Stimulated activated naive CD8-positive, alpha-beta T cell treated with anti-CD3 and anti-CD28 coated beads, Interleukin-15, Interleukin-2, amounts not matched to agents 100 U/mL and 50 U/mL, for 24 hours (primary cell): ENCODE measurements around the gene NUDT9.
"Not testable (repeated sequence)": the region's sequence is repeated elsewhere in the genome, so short reads cannot be mapped to it uniquely, and the experiment has no call there.

ENCODE experiments used
- ATAC-seq: fragments of 150-1000 bp; cut with Tn5 transposase; one replicate; pipeline ENCODE4 v1.10.0; 2021
- DNase-seq: peaks from one replicate; pipeline ENCODE4 v3.0.0; 2021

NUDT9 gene

GRCh38 chr4:87409420-87409939, 12.9 kb upstream of the NUDT9 start:
- no peak for DNase-seq
- ATAC-seq: no peak

DNA sequence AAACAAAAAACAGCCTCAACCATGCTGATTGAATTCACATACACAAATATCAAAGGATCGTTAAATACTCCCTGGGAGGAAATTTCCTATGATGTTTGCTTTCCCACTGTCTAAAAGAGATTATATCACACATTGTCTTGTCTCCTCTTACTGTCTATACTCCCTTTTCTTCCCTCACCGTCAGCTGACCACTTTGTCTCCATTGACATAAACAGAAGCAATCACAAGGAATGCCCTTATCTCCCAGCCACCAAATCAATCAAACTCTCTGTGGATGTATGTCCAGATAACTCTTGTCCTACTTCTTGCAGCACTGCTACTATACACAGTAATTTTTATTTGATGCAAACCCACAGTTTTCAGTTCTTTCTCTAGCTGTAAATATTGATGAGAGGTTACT, 12.2 kb upstream of the NUDT9 start:
- ATAC-seq: no peak
- no peak for DNase-seq

DNA sequence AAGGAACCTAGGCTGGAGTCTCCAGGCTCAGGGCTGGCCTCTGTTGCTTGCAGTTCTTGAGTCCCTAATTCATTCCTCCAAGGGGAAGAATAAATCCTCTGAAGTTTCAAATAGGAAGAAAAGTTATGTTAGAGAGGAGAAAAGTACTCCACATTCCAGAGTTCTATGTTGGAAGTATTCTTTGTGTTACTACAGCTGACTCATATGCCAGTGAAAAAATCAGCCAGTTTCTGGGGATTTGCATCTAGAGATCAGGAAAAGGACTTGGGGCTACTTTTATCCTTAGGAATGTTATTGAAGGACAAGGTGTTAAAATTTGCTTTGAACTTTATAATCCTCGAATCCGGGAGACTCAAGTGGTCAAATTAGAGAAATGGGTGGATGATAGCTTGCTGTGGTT, 11.7 kb upstream of the NUDT9 start:
- ATAC-seq: no peak
- no peak for DNase-seq

DNA sequence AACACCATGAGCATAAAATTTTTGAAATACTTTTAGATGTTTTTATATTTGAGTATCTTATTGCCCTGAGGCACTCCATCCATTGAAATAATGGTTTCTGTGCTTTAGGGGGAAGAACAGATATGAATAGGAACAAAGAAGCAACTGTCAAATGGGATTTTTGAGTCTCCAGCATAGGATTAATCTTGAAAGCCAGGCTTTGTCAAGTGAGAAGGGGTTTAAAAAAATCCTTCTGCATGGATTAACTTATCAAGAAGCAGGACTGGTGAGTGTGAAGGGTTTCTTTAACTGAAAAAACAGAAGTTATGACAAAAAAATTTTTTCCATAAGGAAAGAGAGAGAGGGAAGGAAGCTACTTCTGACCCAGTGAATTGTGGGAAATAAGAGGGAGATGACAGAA, 7.6 kb upstream of the NUDT9 start:
- ATAC-seq (no peak), DNase-seq (no peak)

- DNase-seq (no peak), ATAC-seq (no peak)
These were observed 5.4 kb upstream of the NUDT9 start for GRCh38 chr4:87416965-87417364.

- not testable (repeated sequence) for DNase-seq, ATAC-seq
These were observed 4.0 kb upstream of the NUDT9 start for GRCh38 chr4:87418410-87418809.

DNA sequence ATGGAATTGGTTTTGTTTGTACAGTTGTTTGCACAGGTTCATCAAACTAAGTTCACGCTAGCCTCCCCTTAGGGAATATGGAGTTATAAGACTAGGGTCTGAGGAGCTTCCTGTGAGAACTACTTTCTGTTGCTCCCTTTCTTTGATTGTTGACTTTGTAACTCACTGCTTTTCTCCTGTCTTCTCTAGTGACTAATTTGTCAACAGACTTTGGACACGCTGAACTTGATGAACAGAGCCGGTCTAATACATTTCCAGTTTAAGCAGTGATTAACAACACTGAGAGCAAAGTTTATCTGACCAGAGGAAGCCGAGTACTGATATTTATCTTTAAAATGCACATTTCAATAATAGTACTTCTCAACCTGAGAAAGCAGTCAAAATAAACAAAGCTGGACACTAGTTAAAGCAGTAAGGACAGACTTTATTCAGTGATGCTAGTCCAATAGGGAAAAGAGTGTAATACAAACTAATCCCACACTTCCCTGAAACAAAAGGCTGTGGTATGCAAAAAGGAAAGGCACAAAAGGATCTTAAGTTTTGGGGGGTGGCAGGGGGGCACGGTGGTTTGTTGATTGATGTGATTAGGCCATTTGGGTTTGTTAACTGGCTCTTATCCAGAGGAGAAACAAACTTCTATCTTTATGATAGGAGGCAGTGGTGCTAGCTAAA, 2.7 kb upstream of the NUDT9 start:
- DNase-seq (no peak), ATAC-seq (no peak)

DNA sequence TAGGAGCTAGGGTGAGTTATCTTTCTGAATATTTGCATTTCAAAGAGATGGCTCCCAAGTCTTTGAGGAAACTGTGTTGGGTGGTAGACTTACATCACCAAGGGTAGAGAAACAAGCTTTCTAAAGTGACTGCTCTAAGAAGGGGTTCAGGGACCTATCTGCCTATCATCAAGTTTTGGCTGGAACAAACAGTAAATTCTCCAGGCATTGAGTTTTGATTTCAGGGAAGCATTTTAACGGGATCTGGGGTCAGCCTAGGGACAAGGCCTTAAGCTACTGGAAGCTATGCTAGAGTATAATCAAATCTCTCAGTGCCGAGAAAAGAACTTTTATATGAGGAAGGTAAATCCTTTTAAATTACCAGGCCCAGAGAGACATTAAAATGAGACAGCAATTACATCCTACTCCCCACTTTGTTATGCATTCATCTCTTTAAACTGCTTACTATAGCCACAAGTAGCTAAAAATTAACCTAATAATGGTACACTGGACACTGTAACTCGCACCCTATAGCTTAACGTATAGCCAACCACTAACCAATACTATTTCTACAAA, 2.0 kb upstream of the NUDT9 start:
- no peak for ATAC-seq
- DNase-seq: no peak

DNA sequence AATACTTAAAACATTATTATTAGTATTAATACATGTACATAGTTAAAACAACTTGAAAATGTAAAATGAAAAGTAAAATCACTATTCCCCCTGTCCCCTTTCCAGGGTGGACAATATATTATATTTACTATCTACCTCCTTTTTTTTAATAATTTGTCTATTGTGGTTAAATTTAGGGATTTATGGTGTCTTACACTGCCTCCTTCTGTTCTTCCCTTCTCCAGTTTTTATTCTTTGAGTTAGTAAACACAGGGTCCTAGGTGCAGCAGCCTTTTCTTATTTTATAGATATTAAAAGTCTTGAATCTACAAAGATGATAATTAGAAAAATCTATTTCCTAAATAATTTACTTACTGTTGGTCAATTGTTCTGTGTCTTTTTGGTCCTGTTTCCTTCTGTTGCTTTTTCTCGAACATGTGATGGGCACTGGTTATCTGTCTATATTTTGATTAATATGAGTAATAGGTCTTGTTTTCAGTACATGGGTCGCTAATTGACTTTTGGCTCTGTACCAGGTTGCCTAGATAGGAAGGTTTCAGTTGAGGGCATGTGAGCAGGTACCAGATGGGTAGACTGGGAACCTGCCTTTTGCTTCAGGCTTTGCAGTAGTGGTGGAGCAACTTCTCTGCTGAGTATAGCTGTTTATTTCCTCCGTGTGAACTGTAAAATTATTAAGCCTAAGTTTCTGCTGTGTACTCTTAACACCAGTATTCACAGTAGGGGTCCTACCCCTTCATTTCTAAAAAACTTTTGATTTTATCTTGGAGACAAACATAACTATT, 1.1 kb downstream of the NUDT9 start:
- DNase-seq: no peak
- ATAC-seq: no peak

- not testable (repeated sequence) for ATAC-seq, DNase-seq
These were observed 1.7 kb downstream of the NUDT9 start for GRCh38 chr4:87424099-87424543.

GRCh38 chr4:87425711-87426110, 3.3 kb downstream of the NUDT9 start:
- ATAC-seq: no peak
- DNase-seq: no peak

- ATAC-seq (no peak), DNase-seq (no peak)
These were observed 4.6 kb downstream of the NUDT9 start for GRCh38 chr4:87426865-87427517.

DNA sequence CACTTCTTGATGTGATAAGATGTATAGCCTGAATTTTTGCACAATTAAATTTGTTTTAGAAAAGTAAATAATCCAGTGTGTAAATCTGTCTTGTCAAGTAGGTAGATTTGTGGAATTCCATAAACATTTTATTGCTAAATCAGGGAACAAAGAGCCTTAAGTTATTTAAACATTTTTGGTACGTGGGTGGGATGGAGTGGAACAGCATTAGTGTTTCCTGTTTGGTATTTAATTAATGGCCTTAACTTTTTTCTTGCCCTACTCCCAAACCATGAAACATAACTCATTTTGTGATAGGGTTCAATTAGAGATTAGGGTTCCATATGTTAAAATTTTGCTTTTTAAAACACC, 5.1 kb downstream of the NUDT9 start:
- DNase-seq (no peak), ATAC-seq (no peak)

- DNase-seq: no peak
- no peak for ATAC-seq
These were observed 6.6 kb downstream of the NUDT9 start for GRCh38 chr4:87428979-87429378.

GRCh38 chr4:87430038-87430437, 7.7 kb downstream of the NUDT9 start:
- DNase-seq (no peak), ATAC-seq (no peak)

- DNase-seq (no peak), ATAC-seq (no peak)
These were observed 11.0 kb downstream of the NUDT9 start for GRCh38 chr4:87433342-87433741.

GRCh38 chr4:87442889-87443288, 20.5 kb downstream of the NUDT9 start:
- DNase-seq (no peak), ATAC-seq (no peak)

DNA sequence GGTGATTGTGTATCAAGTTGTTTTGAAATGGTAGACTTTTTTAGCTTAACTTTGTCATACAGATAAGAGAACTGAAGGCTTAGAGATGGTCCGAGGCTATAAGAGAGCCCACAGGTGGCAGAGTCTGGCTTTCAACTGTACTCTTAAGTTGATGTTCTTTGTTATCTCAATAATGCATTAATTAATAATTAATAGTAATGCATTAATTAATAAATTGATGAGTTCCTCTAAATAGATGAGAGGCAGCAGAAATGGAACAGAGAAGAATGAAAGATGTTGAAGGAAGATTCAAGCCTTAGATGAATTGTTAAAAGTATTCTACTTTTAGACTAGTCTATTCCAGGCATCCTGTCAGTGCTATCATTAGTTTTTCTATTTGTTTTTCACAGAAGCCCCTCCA, 22.4 kb downstream of the NUDT9 start:
- DNase-seq (no peak), ATAC-seq (no peak)

- DNase-seq (no peak), ATAC-seq (no peak)
These were observed 23.6 kb downstream of the NUDT9 start for GRCh38 chr4:87445964-87446363.

DNA sequence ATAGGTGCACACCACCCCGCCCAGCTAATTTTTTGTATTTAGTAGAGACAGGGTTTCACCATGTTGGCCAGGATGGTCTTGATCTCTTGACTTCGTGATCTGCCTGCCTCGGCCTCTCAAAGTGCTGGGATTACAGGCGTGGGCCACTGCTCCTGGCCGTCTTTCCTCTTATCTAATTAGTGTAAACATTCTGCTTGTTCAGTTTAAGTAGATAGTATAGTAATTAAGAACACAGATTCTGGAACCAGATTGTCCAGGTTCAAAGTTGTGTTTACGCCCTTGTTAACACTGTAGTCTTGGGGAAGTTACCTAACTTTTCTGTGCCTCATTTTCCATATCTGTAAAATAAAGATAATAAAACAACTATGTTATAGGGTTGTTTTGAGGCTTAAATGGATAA, 24.0 kb downstream of the NUDT9 start:
- not testable (repeated sequence) for ATAC-seq, DNase-seq

DNA sequence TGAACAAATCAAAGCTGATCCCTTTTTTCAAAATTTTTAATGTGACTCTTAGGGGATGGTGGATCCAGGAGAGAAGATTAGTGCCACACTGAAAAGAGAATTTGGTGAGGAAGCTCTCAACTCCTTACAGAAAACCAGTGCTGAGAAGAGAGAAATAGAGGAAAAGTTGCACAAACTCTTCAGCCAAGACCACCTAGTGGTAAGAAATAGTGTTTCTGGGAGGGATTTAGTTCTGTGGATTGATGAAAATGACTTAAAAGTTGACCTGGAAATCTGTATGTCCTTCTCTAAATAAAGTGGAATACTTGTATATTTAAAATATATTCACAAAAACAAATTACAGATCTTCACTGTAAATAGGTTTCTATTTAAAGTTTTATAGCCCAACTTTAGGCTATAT, 29.2 kb downstream of the NUDT9 start:
- DNase-seq: no peak
- ATAC-seq: no peak

- ATAC-seq: no peak
- no peak for DNase-seq
These were observed 36.5 kb downstream of the NUDT9 start for GRCh38 chr4:87458913-87459312.

DNA sequence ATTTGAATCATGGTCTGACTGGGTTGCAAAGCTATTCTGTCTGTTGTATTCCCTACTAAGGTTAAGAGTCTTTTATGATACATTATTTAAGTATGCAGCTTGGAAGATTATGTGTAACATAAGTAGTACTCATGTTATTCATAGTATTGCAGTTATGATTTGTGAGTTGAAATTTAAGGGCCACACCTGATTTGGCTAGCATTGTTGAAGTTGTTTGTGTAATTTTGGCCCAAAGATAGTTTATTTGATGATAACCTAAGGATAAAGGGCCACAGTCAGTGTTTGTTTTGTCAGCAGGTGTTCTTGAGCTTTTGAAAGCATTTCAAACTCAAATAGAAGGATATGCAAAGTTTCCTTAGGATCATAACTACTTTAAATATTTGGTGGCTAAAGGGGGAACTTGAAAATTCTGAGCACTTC, 38.9 kb downstream of the NUDT9 start:
- DNase-seq (no peak), ATAC-seq (no peak)
